ENCODE data around the gene NFKB2.

Gene NFKB2

DNA sequence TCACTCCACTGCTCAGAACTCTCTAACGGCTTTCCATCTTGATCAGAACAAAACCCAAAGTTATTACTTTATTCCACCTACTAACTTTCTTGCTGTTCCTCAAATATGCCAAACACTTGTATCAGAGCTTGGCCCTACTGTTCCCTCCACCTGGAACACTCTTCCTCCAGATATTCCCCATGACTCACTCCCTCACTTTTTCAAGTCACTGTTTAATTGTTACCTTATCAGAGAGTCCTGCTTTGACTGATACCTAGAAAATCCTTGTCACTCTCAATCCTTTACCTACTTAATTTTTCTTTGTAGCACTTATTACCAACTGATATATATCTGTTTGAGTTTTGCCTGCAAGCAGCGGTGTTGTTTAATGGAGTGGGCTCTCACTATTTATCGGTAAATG, 5.6 kb upstream of the NFKB2 start:
- no peaks in the 10 kb centered on the region for H3K9me3 ChIP-seq
- TF ChIP-seq, protein P1, sequence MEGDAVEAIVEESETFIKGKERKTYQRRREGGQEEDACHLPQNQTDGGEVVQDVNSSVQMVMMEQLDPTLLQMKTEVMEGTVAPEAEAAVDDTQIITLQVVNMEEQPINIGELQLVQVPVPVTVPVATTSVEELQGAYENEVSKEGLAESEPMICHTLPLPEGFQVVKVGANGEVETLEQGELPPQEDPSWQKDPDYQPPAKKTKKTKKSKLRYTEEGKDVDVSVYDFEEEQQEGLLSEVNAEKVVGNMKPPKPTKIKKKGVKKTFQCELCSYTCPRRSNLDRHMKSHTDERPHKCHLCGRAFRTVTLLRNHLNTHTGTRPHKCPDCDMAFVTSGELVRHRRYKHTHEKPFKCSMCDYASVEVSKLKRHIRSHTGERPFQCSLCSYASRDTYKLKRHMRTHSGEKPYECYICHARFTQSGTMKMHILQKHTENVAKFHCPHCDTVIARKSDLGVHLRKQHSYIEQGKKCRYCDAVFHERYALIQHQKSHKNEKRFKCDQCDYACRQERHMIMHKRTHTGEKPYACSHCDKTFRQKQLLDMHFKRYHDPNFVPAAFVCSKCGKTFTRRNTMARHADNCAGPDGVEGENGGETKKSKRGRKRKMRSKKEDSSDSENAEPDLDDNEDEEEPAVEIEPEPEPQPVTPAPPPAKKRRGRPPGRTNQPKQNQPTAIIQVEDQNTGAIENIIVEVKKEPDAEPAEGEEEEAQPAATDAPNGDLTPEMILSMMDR (IDR thresholded peaks at IDR 0.05) = no peak
- peaks cover 0 to 17% (median 11%) of the 10 kb centered on the region in 4 donors for H3K4me1 ChIP-seq
- no peak overlapping the region for H3K27ac ChIP-seq
- H3K27me3 ChIP-seq = no peaks in the 10 kb centered on the region
- DNase-seq = no peak
- intact Hi-C loops (cut with DNase I; ENCODE audit: low total_unique reads) = no loop called here
- no peaks in the 10 kb centered on the region for H3K36me3 ChIP-seq
- no peak overlapping the region for H3K4me3 ChIP-seq

DNA sequence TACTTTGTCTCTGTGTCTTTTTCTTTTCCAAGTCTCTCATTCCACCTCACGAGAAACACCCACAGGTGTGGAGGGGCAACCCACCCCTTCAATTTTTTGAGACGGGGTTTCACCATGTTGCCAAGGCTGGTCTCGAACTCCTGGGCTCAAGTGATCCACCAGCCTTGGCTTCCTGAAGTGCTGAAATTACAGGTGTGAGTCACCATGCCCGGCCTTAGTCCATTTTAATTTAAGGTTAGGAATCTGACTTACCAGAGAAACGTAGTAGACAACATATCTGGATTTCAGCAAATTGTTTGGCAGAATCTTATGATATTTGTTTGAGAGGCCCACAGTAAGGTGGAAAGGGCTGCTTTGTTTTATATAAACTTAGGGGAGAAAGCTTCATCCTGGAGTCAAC, 3.2 kb upstream of the NFKB2 start:
- TF ChIP-seq, protein P1 (IDR thresholded peaks at IDR 0.05) = no peak
- H3K4me3 ChIP-seq = no peak overlapping the region
- DNase-seq = no peak
- H3K27ac ChIP-seq = no peak overlapping the region
- peaks cover 0 to 4% (median 0%) of the 10 kb centered on the region in 3 donors for H3K36me3 ChIP-seq
- intact Hi-C loops (cut with DNase I; ENCODE audit: low total_unique reads) = no loop called here
- no peaks in the 10 kb centered on the region for H3K9me3 ChIP-seq
- no peaks in the 10 kb centered on the region for H3K27me3 ChIP-seq
- H3K4me1 ChIP-seq = peaks cover 0 to 25% (median 20%) of the 10 kb centered on the region in 4 donors

DNA sequence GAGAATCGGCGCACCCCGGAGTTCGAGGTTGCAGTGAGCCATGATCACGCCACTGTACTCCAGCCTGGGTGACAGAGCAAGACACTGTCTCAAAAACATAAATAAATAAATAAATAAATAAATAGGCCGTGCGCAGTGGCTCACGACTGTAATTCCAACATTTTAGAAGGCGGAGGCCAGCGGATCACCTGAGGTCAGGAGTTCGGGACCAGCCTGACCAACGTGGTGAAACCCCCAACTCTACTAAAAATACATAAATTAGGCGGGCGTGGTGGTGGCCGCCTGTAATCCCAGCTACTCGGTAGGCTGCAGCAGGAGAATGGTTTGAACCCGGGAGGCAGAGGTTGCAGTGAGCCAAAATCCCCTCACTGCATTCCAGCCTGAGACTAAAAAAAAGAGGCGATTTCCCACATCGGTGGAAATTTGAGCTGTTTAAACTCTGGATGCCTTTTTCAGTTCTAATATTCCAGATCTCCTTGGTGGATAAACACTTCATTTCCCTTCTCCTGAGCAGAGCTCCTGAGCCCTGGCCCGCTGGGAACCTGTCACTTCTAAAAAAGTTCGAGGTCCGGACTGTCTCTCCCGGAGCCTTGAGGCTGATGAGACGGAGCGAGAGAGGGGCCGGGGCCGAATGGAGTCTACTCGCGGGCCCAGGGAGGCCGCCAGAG, 2.0 kb upstream of the NFKB2 start:
- peaks cover 0 to 33% (median 21%) of the 10 kb centered on the region in 4 donors for H3K4me1 ChIP-seq
- H3K4me3 ChIP-seq = peak overlapping the region; percentile 64 to 79
- TF ChIP-seq, protein P1 (IDR thresholded peaks at IDR 0.05) = no peak
- H3K9me3 ChIP-seq = no peaks in the 10 kb centered on the region
- peaks cover 0 to 16% (median 0%) of the 10 kb centered on the region in 3 donors for H3K36me3 ChIP-seq
- intact Hi-C loops (cut with DNase I; ENCODE audit: low total_unique reads) = no loop called here
- H3K27ac ChIP-seq = peak overlapping the region; percentile 91 to 93
- no peaks in the 10 kb centered on the region for H3K27me3 ChIP-seq
- no peak for DNase-seq

DNA sequence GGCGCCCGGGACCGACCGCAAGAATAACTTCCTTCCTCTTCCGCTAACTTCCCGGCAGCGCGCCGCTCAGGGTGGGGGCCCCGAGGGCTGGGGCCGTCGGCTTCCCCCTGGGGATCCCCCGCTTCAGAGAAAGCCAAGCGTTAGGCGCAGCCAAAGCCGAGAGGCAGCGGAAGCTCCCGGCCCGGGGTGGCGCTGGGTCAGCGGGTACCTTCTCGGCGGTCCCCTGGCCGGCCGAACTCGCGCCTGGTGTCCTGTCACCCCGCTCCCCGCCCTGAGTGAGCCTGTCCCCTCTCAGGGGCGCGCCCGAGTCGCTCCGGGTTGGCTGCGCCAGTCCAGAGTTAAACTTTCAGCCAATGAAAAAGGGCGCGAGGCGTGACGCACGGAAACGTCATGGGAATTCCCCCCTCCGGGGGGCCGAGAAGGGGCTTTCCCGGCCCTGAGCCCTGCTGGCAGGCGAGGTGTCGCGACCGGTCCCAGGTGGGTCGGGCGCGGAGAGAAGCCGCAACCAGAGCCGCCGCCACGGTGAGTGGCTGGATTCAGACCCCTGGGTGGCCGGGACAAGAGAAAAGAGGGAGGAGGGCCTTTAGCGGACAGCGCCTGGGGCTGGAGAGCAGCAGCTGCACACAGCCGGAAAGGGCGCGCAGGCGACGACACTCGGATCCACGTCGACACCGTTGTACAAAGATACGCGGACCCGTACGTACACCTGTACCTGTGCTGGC, 1.3 kb upstream of the NFKB2 start:
- Histone ChIP-seq H3K36me3 (peaks cover 0 to 16% (median 0%) of the 10 kb centered on the region in 3 donors), H3K27ac (peak overlapping the region; percentile 91 to 93), H3K4me1 (peaks cover 0 to 38% (median 24%) of the 10 kb centered on the region in 4 donors), H3K4me3 (peak overlapping the region; percentile 64 to 79), H3K9me3 (no peaks in the 10 kb centered on the region), H3K27me3 (no peaks in the 10 kb centered on the region)
- TF ChIP-seq, protein P1 (IDR thresholded peaks at IDR 0.05) = peak; percentile 94 to 95
- peak; percentile 94 to 95 for DNase-seq
- intact Hi-C loops (cut with DNase I; ENCODE audit: low total_unique reads) = no loop called here

DNA sequence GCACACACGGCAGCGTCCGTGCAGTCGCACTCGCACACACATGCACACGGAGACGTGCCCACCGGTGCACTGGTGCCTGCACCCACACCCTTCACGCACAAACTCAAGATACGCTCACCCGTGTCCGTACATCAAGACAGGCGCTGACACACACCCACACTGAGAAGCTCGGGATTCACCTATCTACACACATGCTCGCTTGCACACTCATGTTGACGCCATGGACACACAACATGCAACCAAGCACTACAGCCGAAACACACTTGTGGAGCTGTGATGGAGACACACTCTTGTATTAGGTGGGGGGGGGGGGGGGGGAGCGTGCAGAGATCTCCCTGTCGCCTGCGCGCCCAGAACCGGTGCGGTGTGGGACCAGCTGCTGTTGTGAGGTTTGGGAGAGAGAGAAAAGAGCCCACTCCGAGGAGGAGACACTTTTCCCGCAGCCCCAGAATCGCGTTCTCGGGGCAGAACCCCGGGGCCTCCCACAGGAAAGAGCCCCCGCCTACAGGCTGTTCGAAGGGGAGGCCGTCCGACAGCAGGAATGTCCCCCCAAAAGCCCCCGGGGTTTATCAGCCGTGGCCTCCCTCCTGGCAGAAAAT, 605 bp upstream of the NFKB2 start:
- intact Hi-C loops (cut with DNase I; ENCODE audit: low total_unique reads) = no loop called here

More for the DNA sequence above, 605 bp upstream of the NFKB2 start:
- H3K4me1 ChIP-seq = peaks cover 4 to 43% (median 28%) of the 10 kb centered on the region in 4 donors
- H3K27me3 ChIP-seq = no peaks in the 10 kb centered on the region
- TF ChIP-seq, protein P1 (IDR thresholded peaks at IDR 0.05) = no peak
- H3K36me3 ChIP-seq = peaks cover 0 to 16% (median 0%) of the 10 kb centered on the region in 3 donors
- no peak for DNase-seq
- peak overlapping the region; percentile 64 to 79 for H3K4me3 ChIP-seq
- peak overlapping the region; percentile 91 to 93 for H3K27ac ChIP-seq
- H3K9me3 ChIP-seq = no peaks in the 10 kb centered on the region

All from tibial artery (tissue), 4 donors.